ENCODE results near the gene F8A1. TPM values are rescaled to one million over a fixed set of nuclear protein-coding genes. Genes with fewer than 3 reads are reported as not detected.
"Not testable (repeated sequence)": the region's sequence is repeated elsewhere in the genome, so short reads cannot be mapped to it uniquely, and the experiment has no call there.

Gene F8A1
- total RNA-seq, 4 donors from 2014 or later, result 4.4 to 10.8 (median 7.6) TPM

GRCh38 chrX:154914052-154914451, 27.9 kb downstream of the F8A1 start:
- 75% methylated on average over 2 of the region's 2 CpGs for WGBS
- Histone ChIP-seq H3K27me3 (no peaks in the 10 kb centered on the region), H3K4me3 (no peak overlapping the region), H3K27ac (no peak overlapping the region), H3K4me1 (no peaks in the 10 kb centered on the region), H3K9me3 (no peaks in the 10 kb centered on the region), H3K36me3 (no peaks in the 10 kb centered on the region)
- no peak for DNase-seq (ENCODE audit: low spot score in 2 of 2)
- TF ChIP-seq POLR2A (IDR thresholded peaks at IDR 0.05) (no peak), EP300 (IDR thresholded peaks at IDR 0.05) (no peak), POLR2AphosphoS5 (IDR thresholded peaks at IDR 0.05) (no peak), CTCF (IDR thresholded peaks at IDR 0.05) (no peak)

GRCh38 chrX:154918060-154918483, 31.9 kb downstream of the F8A1 start:
- TF ChIP-seq CTCF (IDR thresholded peaks at IDR 0.05) (peak; percentile 30 to 35), EP300 (IDR thresholded peaks at IDR 0.05) (no peak)
- H3K4me3 ChIP-seq, result no peak overlapping the region
- H3K27ac ChIP-seq, result no peak overlapping the region
- H3K4me1 ChIP-seq, result no peaks in the 10 kb centered on the region
- no peak for DNase-seq (ENCODE audit: low spot score in 2 of 2)
- no peaks in the 10 kb centered on the region for H3K9me3 ChIP-seq
- H3K36me3 ChIP-seq, result no peaks in the 10 kb centered on the region
- WGBS, result 15% methylated on average over 5 of the region's 5 CpGs
- no peaks in the 10 kb centered on the region for H3K27me3 ChIP-seq

- not testable (repeated sequence) for H3K27me3 ChIP-seq; H3K4me3 ChIP-seq; H3K36me3 ChIP-seq; DNase-seq (ENCODE audit: low spot score in 2 of 2); H3K9me3 ChIP-seq; H3K27ac ChIP-seq; H3K4me1 ChIP-seq
- WGBS, result 85% methylated on average over 5 of the region's 5 CpGs
These were observed 38.6 kb downstream of the F8A1 start for GRCh38 chrX:154924771-154925170.

Other genes with a start within 250 kb of the F8A1 start
- gene CTAG2, start 232.8 kb upstream of the F8A1 start, total RNA-seq, result not detected
- gene GAB3, start 135.3 kb upstream of the F8A1 start, total RNA-seq, result 1 to 10 TPM in 2 of 4 donors, under 1 TPM in 2; 0.65 to 2.7 (median 1.6) TPM
- 10 to 100 TPM; 38.1 to 60.6 (median 42.9) TPM for gene DKC1, start 123.5 kb upstream of the F8A1 start, total RNA-seq
- gene MPP1, start 80.9 kb upstream of the F8A1 start, total RNA-seq, result 10 to 100 TPM in 3 of 4 donors, 1 to 10 TPM in 1; 9.9 to 15.0 (median 13.3) TPM
- not detected for gene SMIM9, start 51.7 kb upstream of the F8A1 start, total RNA-seq
- 10 to 100 TPM in 1 of 4 donors, 1 to 10 TPM in 3; 5.1 to 15.0 (median 6.7) TPM for gene F8, start 136.4 kb downstream of the F8A1 start, total RNA-seq
- gene FUNDC2, start 140.5 kb downstream of the F8A1 start, total RNA-seq, result 10 to 100 TPM; 22.9 to 37.9 (median 28.6) TPM
- 10 to 100 TPM; 14.4 to 22.8 (median 17.3) TPM for gene CMC4, start 184.8 kb downstream of the F8A1 start, total RNA-seq
- gene MTCP1, start 184.8 kb downstream of the F8A1 start, total RNA-seq, result 1 to 10 TPM; 1.6 to 2.3 (median 1.9) TPM
- gene BRCC3, start 185.2 kb downstream of the F8A1 start, total RNA-seq, result 10 to 100 TPM in 3 of 4 donors, 1 to 10 TPM in 1; 8.8 to 16.2 (median 10.4) TPM